ENCODE measurements around the gene CHRM5. TPM values are rescaled to one million over a fixed set of nuclear protein-coding genes. Genes with fewer than 3 reads are reported as not detected.

CHRM5 gene
- total and polyA plus RNA-seq, 2 donors (not counting 3 experiments of a cell fraction or from before 2014, with no cell fraction given), result 0.03 TPM; not detected in 1

DNA sequence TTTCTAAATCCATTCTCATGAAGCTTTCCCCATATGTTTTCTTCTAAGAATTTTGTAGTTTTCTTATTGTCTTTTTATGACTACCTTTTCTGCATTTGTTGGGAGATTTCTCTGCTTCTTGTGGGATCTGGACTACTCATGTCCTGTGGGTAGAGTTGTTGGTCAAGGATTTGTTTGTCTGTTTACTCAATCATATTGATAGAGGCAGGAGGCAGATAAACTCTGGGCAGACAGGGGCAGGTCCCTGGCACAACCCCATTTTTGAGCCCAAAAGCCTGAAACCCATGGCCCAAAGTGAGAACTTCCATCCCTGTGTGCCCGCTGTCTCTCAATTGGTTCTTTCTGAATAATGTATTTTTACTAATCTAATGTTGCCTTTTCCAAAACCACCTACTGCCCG, 145.9 kb downstream of the CHRM5 start:
- H3K9me1 ChIP-seq (replicated peaks; ENCODE audit: control insufficient read depth, extremely low read depth, insufficient read depth, low read length), result no peaks in the 10 kb centered on the region
- no peak for TF ChIP-seq FOS (IDR thresholded peaks at IDR 0.05; ENCODE audit: borderline replicate concordance, insufficient read depth, low read length)
- TF ChIP-seq MYC (IDR thresholded peaks at IDR 0.05; ENCODE audit: low read depth, low read length), result no peak
- no peak for TF ChIP-seq POLR2A (IDR thresholded peaks at IDR 0.05; ENCODE audit: low read depth, low read length)
- no peak for TF ChIP-seq EZH2 (IDR thresholded peaks at IDR 0.05; ENCODE audit: borderline replicate concordance, low read depth, low read length, severe bottlenecking)
- no peak for TF ChIP-seq MAX (IDR thresholded peaks at IDR 0.05; ENCODE audit: insufficient read depth, insufficient read length)
- TF ChIP-seq, protein P1, sequence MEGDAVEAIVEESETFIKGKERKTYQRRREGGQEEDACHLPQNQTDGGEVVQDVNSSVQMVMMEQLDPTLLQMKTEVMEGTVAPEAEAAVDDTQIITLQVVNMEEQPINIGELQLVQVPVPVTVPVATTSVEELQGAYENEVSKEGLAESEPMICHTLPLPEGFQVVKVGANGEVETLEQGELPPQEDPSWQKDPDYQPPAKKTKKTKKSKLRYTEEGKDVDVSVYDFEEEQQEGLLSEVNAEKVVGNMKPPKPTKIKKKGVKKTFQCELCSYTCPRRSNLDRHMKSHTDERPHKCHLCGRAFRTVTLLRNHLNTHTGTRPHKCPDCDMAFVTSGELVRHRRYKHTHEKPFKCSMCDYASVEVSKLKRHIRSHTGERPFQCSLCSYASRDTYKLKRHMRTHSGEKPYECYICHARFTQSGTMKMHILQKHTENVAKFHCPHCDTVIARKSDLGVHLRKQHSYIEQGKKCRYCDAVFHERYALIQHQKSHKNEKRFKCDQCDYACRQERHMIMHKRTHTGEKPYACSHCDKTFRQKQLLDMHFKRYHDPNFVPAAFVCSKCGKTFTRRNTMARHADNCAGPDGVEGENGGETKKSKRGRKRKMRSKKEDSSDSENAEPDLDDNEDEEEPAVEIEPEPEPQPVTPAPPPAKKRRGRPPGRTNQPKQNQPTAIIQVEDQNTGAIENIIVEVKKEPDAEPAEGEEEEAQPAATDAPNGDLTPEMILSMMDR (IDR thresholded peaks at IDR 0.05; ENCODE audit: extremely low read depth in 1 of 2, insufficient read depth in 1 of 2, low read depth in 1 of 2, low read length in 2 of 2), result no peak
- TF ChIP-seq JUN (IDR thresholded peaks at IDR 0.05; ENCODE audit: borderline replicate concordance, insufficient read depth, insufficient read length, low read depth), result no peak
- no peak for TF ChIP-seq POLR2AphosphoS5 (IDR thresholded peaks at IDR 0.05; ENCODE audit: insufficient read depth, low read depth, low read length)
- no peak for TF ChIP-seq GATA2 (IDR thresholded peaks at IDR 0.05; ENCODE audit: insufficient read depth, insufficient read length, low read depth, low read length)
- H3K79me2 ChIP-seq (ENCODE audit: control insufficient read depth, insufficient read depth, low read length), result no peaks in the 10 kb centered on the region
- intact Hi-C loops (cut with micrococcal nuclease), result no loop called here
- DNase-seq (ENCODE audit: low read depth, low spot score) (no peak), FAIRE-seq (no peak)
- no peaks in the 10 kb centered on the region for H3K4me1 ChIP-seq (ENCODE audit: control insufficient read depth, extremely low read depth, insufficient read depth, low read length)
- BruUV-seq (replicated peaks), result no TSS peak
- no peak overlapping the region for H3K4me3 ChIP-seq (replicated peaks in 1 of 3; ENCODE audit: insufficient read depth in 1 of 3, low read depth in 1 of 3, low read length in 3 of 3)
- no peaks in the 10 kb centered on the region for H3K36me3 ChIP-seq (ENCODE audit: control insufficient read depth in 2 of 2, extremely low read depth in 1 of 2, insufficient read depth in 2 of 2, low read length in 2 of 2)
- H3K9me3 ChIP-seq (replicated peaks; ENCODE audit: control insufficient read depth, insufficient read depth, low read length), result no peaks in the 10 kb centered on the region
- ChIA-PET CTCF (interaction anchor here (7.0 kb wide), 1 partner anchor 95 kb away, joined by 235 read pairs; the partner anchor contains the start of gene KATNBL1), POLR2A (no interaction called here)
- no peak overlapping the region for H3K9ac ChIP-seq (replicated peaks; ENCODE audit: extremely low read depth, insufficient read depth, low read length)
- dilution Hi-C loops (cut with MboI; ENCODE audit: extremely low pct_ligation_motif_present, low sequenced_read_pairs), result no loop called here
- no peak overlapping the region for H2AFZ ChIP-seq (ENCODE audit: low read depth, low read length)
- H4K20me1 ChIP-seq (replicated peaks; ENCODE audit: control insufficient read depth, extremely low read depth, insufficient read depth, low read length), result no peaks in the 10 kb centered on the region
- no peak overlapping the region for H3K27ac ChIP-seq (ENCODE audit: insufficient read depth, low read depth, low read length)
- no peaks in the 10 kb centered on the region for H3K27me3 ChIP-seq (ENCODE audit: control insufficient read depth in 2 of 2, insufficient read depth in 2 of 2, low read length in 2 of 2)
- H3K4me2 ChIP-seq (ENCODE audit: insufficient read depth, low read length), result no peak overlapping the region

Measured in endothelial cell of umbilical vein (primary cell).